Ishikawa (cell line): Measurements from ENCODE around the gene C18orf63.

Experiments used
- CEBPB ChIP-seq: IDR thresholded peaks from 2 replicates; pipeline ENCODE4 v1.6.1; 2012
- CREB1 ChIP-seq: IDR thresholded peaks from 2 replicates; pipeline ENCODE4 v1.6.1; 2012; ENCODE audit warnings: low read depth
- EGR1 ChIP-seq: IDR thresholded peaks from 2 replicates; pipeline ENCODE4 v1.6.1; 2012
- RAD21 ChIP-seq: IDR thresholded peaks from 2 replicates; pipeline ENCODE4 v1.6.1; 2012; ENCODE audit warnings: low read depth
- TF ChIP-seq, protein P1 (sequence below): IDR thresholded peaks from 2 replicates; pipeline ENCODE4 v1.6.1; 2012; ENCODE audit warnings: low read depth, mild to moderate bottlenecking
- TF ChIP-seq, protein P2 (sequence below): IDR thresholded peaks from 2 replicates; pipeline ENCODE4 v1.6.1; 2012

- TF ChIP-seq EGR1 = no peak
- TF ChIP-seq, protein P1, sequence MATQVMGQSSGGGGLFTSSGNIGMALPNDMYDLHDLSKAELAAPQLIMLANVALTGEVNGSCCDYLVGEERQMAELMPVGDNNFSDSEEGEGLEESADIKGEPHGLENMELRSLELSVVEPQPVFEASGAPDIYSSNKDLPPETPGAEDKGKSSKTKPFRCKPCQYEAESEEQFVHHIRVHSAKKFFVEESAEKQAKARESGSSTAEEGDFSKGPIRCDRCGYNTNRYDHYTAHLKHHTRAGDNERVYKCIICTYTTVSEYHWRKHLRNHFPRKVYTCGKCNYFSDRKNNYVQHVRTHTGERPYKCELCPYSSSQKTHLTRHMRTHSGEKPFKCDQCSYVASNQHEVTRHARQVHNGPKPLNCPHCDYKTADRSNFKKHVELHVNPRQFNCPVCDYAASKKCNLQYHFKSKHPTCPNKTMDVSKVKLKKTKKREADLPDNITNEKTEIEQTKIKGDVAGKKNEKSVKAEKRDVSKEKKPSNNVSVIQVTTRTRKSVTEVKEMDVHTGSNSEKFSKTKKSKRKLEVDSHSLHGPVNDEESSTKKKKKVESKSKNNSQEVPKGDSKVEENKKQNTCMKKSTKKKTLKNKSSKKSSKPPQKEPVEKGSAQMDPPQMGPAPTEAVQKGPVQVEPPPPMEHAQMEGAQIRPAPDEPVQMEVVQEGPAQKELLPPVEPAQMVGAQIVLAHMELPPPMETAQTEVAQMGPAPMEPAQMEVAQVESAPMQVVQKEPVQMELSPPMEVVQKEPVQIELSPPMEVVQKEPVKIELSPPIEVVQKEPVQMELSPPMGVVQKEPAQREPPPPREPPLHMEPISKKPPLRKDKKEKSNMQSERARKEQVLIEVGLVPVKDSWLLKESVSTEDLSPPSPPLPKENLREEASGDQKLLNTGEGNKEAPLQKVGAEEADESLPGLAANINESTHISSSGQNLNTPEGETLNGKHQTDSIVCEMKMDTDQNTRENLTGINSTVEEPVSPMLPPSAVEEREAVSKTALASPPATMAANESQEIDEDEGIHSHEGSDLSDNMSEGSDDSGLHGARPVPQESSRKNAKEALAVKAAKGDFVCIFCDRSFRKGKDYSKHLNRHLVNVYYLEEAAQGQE = no peak
- TF ChIP-seq, protein P2, sequence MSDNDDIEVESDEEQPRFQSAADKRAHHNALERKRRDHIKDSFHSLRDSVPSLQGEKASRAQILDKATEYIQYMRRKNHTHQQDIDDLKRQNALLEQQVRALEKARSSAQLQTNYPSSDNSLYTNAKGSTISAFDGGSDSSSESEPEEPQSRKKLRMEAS = no peak
- TF ChIP-seq CREB1 = no peak
- TF ChIP-seq RAD21 = no peak
- no peak for TF ChIP-seq CEBPB
Measured at GRCh38 chr18:74281011-74281979, 34.3 kb upstream of the C18orf63 start.
